ENCODE data around the gene FIGNL2. TPM values are rescaled to one million over a fixed set of nuclear protein-coding genes. Genes with fewer than 3 reads are reported as not detected.

The FIGNL2 gene
- total and polyA plus RNA-seq, 9 of the 15 experiments (the other 6 are each of a cell fraction or from before 2014, with no cell fraction given), result 0.01 TPM; not detected in 8

- TF ChIP-seq STAT6 (CRISPR knock-in tag; IDR thresholded peaks at IDR 0.05), result no peak
- TF ChIP-seq UBTF (IDR thresholded peaks at IDR 0.05; ENCODE audit: borderline replicate concordance in 1 of 2, low read depth in 2 of 2, low read length in 2 of 2), result no peak
- no peak for TF ChIP-seq ILF3 (IDR thresholded peaks at IDR 0.05; ENCODE audit: borderline replicate concordance)
- no peak for TF ChIP-seq TOE1 (IDR thresholded peaks at IDR 0.05; ENCODE audit: borderline replicate concordance)
- TF ChIP-seq TOE1 (CRISPR knock-in tag; IDR thresholded peaks at IDR 0.05; ENCODE audit: borderline replicate concordance, low read depth), result no peak
- TF ChIP-seq PHB (CRISPR knock-in tag; IDR thresholded peaks at IDR 0.05), result no peak
- peak; percentile 73 for TF ChIP-seq VEZF1 (CRISPR knock-in tag; IDR thresholded peaks at IDR 0.05)
- no peak for TF ChIP-seq HNRNPLL (IDR thresholded peaks at IDR 0.05; ENCODE audit: low read depth, low read length, poor library complexity, severe bottlenecking)
- no peak for TF ChIP-seq CHAMP1 (IDR thresholded peaks at IDR 0.05)
- peak; percentile 39 to 55; a peak in 2 of 4 replicates for TF ChIP-seq MAZ (CRISPR knock-in tag; conservative IDR thresholded peaks at IDR 0.05 in 1 of 2, IDR thresholded peaks at IDR 0.05 in 1 of 2)
Observed at GRCh38 chr12:51868821-51869495, 20.4 kb upstream of the FIGNL2 start (continued).

Data from K562 (cell line).